Activated naive CD4-positive, alpha-beta T cell (primary cell): ENCODE data around the gene CASTOR1.

Experiments
- DNase-seq, 4 experiments: peaks; one replicate each; lab custom pipeline; 2025; lab: John Stamatoyannopoulos, UW

The CASTOR1 gene

GRCh38 chr22:30284666-30285065 is 4.6 kb downstream of the CASTOR1 start:
- DNase-seq: no peak

GRCh38 chr22:30284172-30284571 is 5.1 kb downstream of the CASTOR1 start:
- no peak for DNase-seq

DNA sequence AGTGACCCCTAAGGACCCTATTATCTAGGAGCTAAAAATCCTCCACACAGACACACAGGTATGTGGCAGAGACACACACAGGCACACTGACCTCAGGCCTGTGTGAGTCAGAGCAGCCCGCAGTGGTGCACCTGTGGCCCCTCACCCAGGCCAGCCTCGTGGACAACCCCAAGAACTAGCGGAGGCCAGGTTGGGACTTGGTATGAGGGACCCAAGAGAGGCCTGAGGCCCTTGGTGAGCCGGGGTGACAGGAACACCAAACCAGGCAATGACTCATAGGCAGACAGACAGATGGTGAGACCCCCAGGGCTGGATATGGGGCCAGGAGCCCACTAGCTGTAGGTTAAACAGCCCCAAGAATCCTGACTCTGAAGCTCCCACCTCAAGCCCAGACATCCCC is 6.0 kb downstream of the CASTOR1 start:
- DNase-seq: no peak

GRCh38 chr22:30282616-30283046 is 6.7 kb downstream of the CASTOR1 start:
- DNase-seq: no peak

- no peak for DNase-seq
Measured at GRCh38 chr22:30280505-30280904, 8.8 kb downstream of the CASTOR1 start.

DNA sequence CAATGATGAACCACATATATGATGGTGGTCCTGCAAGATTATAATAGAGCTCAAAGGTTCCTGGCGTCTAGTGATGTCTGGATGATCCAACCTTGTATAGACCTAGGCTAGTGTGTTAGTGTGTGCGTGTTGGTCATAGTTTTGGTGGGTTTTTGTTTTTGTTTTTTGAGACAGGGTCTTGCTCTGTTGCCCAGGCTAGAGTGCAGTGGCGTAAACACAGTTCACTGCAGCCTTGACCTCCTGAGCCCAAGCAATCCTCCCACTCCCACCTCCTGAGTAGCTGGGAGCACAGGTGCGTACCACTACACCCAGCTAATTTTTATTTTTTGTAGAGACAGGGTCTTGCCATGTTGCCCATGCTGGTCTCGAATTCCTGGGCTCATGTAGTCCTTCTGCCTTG is 9.4 kb downstream of the CASTOR1 start:
- no peak for DNase-seq

DNA sequence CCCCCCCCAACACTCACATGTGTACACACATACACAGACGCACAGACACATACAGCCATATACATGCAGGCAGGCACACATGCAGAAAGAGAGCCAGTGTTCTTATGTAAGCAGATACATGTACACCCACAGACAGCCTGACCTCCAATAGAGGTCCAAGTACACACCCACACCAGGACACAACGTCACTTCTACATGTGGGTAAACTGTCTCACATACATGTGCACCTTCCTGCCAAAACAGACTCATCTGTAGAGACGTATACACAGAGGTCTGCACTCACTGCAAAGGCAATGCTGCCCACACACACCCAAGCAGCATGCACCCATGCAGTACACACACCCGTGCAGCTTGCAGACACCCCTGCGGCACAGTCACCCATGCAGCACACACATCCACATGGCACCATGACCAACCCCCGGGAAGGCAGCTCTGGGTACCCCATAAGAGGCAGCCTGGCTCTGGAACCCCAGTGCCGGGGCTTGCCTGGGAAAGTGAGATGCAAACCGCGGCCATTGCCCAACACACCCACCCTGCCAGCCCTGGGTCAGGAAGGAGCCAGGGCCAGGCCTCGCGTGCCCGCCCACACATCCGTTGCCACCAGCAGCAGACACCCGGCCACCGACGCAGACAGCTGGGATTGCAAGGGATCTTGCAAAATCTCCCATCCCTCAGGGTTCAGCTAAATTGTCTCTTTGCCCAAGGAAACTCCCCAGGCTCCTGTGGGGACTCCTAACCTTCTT is 10.1 kb downstream of the CASTOR1 start:
- no peak for DNase-seq

DNA sequence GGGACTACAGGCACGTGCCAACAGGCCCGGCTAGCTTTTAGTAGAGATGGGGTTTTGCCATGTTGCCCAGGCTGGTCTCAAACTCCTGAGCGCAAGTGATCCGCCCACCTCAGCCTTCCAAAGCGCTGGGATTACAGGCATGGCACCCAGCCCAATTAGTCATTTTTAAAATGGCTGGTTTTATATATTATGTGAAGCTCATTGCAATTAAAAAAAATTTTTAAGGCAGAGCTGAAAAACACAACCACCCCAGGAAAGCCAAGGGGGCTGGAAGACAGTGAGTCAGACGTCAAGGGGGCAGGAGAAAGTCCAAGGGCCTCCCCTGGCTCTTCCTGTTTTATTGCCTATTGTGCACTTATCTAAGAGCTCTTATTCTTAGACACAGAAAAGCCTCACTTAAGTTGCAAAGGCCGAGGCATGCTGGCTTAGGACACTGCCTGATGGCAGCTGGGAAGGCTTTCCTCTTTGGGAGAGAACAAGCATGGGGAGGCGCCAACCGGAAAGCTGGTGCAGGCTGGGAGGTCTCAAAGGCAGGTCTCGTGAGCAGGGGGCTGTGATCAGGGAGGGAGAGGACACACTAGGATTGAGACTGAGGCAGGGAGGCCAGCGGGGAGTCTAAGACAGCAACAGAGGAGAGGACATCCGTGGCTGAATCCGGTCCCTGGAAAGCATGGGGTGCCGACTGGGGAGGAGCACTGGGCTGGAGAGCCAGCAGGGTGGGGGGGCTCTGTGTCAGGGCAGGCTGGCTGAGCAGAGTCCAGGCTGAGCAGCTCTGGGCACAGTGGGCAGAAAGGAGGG is 11.6 kb downstream of the CASTOR1 start:
- no peak for DNase-seq

DNA sequence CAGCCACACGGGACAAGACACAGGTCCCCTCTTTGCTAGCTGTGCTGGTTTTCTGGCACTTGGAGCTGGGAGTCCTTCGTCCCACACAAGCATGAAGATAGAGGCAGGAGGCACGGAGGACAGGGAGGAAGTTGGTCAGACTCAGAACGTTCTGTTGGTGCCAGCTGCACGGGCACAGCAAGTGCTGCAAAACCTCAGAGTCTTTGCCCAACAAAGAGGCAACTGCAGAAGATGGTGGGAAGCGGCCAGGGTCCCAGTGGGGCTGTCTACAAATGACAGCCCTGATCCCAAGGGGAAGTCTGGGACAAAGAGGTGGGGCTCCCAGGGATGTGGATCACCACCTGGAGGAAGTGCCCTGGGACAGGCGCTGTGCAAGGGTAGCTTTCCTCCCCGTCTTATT is 13.3 kb downstream of the CASTOR1 start:
- no peak for DNase-seq

DNA sequence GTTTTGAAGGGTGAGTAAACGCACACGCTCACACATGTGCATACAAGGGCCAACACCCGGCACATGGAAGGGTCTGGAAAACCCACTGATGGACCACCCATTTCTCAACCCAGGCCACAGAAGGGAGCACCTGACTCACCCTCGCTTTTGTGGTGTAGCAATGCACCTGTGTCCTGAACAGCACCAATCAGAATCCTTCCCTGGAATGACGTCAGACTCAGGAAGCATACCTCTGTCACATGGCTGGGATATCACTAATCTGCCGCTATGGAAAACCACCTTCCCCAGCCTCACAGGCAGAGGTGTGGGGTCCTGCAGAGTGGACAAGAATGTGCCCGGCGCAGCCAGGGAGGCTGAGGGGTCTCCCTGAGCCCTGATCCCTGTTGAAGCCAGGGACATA is 13.7 kb downstream of the CASTOR1 start:
- no peak for DNase-seq

GRCh38 chr22:30274437-30274812 is 14.9 kb downstream of the CASTOR1 start:
- DNase-seq: no peak

- no peak for DNase-seq
Measured at GRCh38 chr22:30273711-30274436, 15.4 kb downstream of the CASTOR1 start.

DNA sequence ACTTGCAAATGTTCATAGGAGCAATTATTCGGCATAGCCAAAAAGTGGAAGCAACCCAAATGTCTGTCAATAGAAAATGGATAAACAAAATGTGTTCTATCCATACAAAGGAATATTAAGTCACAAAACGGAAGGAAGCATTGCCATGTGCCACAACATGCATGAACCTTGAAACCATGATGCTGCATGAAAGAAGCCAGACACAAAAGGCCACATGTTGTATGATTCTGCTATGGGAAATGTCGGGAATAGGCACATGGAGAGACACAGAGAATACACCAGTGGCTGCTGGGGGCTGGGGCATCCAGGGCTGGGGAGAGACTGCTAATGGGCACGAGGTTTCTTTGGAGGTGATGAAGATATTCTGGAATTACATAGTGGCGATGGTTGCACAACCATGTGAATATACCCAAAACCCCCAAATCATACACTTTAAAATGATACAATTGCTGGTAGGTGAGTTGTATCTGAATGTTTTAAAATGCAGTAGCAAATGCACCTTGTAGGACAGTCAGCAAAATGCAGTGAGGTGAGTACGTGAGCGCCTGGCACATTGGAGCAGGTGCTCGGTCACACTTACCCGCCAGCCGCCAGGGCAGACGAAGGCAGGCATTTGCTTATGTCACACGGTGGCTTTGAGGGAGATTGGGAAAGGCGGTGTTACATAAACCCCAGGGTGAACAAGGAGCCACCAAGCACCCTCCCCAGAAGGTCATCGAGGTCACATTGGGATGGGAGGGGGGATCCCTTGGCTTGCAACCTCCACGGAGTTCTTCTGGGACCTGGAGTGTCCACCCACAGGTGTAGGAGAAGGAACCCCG is 16.3 kb downstream of the CASTOR1 start:
- no peak for DNase-seq

DNA sequence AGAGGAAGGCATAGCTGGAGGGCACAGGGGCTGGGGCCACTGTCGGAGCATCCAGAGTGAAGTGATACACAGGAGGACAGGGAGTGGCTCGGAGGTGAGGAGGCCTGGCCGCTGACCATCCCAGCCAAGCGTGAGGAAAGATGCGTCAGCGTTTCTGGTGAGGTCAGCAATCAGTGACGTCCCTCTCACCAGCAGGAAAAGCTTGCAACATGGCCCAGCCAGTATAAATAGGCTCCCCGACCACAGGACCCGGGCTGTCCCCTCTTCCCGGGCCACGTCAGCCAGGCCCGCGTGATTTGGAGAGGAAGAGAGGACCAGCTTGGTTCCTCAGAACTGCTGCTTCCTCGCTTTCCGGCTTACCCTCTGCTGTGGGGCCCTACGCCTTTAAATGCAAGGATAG is 18.5 kb downstream of the CASTOR1 start:
- DNase-seq: no peak

DNA sequence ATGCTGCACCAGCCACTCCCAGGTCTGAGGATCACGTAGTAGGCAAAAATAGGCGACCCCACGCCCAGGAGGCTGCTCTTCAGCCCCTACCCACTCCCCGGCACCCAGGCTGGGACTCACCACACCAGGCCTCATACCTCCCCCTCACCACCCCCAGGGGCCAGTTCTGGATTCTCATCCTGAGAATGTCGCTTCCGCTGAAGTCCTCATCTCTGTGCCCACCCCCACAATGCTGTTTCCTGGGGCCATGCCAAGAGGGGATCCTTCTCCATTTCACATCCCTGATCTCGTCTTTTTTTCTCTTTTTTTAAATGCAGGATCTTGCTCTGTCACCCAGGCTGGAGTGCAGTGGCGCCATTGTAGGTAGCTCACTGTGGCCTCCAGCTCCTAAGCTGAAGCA is 21.0 kb downstream of the CASTOR1 start:
- DNase-seq: no peak

DNA sequence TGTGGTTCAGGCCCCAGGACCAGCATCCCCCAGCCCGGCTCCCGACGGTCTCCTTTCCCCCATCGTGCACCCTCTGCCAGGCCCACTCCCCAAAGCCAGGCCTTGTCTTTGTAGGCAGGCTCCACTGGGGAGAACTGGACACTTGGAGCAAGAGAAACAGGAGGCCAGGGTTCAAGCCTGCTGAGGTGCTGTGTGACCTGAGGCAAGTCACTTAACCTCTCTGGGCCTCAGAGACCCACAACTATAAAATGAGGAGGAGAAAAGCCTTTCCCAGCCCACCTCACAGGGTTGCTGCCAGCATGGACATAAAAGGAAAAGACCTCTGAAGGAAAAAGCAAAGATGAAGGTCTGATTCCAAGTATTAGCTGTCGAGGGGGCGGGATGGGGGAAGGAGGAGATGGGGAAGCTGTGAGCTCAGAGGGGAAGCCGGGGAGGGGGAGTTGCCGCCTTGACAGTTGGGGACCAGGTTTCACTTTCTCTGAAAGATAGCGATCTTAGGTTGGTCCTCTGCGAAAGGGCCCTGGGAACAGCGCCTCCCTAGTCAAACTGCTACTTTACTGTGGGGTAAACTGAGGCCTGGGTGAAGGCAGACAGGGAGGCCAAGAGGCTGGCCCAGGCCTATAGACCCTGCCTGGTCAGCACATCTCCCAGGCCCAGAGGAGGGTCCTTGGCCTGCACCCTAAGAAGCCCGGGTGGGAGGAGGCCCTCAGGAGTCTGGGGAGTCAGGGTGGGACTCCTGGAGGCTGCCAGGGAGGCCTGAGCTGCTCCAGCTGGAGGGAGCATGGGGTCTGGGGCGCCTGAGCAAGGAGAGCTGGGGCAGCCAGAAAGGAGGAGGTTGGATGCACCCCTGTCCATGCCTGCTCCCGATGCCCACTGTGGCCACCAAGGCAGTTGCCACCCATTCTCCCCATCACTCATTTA is 21.7 kb downstream of the CASTOR1 start:
- DNase-seq: peak in 2 of 4 experiments; percentile 27 to 31

DNA sequence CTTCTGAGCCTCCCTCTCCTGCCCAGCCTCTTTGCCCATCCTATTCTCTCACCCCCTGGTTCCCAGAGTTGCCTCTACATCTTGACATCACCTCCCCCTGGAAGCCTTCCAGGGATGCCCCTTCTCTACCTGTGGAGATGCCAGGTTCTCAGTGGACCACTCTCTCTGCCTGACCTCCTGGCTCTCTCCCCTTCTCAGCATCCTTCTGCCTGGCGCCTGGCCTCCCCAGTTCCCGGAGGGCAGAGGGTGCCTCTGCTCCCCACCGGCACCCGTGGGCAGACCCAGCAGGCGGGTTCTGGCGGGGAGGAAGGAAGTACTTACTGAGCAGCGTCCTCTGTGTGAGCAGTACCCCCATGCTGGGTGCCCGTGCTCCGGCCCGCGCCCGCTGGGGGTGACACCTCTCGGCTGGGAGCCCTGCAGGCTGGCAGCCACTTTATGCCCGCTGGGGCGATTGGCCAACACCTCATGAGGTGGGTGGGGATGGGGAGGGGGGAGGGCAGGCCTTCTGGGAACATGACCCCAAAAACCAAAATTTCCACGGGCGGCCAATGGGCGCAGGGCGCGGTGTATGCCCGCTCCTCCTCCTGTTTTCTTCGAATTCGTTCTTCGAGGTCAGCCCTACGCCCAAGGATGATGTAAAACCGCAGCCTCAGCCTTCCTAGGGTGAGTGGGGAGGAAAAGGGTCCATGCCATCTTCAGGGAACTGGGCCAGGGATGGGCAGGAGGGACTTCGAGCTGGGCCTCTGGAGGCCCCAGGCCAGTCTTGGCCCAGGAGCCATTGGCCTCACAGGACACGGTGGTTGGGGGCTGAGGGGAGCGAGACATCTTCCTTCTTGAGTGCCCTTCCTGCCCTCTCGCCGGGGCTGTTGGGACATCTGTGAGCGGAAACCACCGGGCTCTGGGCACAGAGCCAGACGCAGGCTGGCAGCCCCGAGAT is 22.6 kb downstream of the CASTOR1 start, which contains the start of gene OSM:
TSS of gene OSM (minus strand) at position 407 of the 937 bp plus-strand sequence. CDS start at position 355, 52 bp downstream.
- DNase-seq: peak in 2 of 4 experiments; percentile 44 to 52

GRCh38 chr22:30265823-30266444 is 23.4 kb downstream of the CASTOR1 start:
- DNase-seq: peak; percentile 58 to 72 (median 70)

DNA sequence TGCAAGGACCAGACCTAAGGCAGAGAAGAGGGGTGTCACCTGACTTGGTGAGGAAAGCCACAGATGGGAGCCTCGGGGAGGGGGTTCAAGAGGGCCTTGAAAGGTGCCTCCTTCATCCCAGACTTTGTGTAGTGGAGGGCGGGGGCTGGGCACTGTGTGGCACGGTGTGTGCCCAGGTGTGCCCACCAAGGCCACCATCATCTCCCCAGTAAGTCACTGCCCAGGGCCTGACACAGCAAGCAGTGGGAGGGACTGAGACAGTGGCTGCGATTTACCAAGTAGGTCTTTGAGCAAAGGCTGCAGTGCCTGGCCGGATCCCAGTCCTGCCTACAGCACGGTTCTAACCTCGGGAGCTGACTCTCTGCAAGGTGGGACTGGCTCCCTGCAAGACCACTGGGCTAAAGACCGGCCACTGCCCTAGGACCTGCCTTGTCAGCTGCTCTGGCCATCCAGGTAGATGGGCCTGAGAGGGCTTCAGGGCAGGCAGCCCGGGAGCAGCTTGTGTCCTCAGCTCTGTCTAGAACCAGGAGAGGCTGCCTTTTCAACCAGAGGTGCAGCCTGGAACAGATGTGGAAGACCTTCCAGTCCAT is 24.1 kb downstream of the CASTOR1 start:
- DNase-seq: no peak
